RPMI8226 (cell line): Measurements from ENCODE around the gene DNAJB2.
"Not testable (repeated sequence)": the region's sequence is repeated elsewhere in the genome, so short reads cannot be mapped to it uniquely, and the experiment has no call there.

ENCODE experiments used
- DNase-seq: peaks from one replicate; pipeline ENCODE4 v3.0.0-alpha.2; 2015

The DNAJB2 gene

DNA sequence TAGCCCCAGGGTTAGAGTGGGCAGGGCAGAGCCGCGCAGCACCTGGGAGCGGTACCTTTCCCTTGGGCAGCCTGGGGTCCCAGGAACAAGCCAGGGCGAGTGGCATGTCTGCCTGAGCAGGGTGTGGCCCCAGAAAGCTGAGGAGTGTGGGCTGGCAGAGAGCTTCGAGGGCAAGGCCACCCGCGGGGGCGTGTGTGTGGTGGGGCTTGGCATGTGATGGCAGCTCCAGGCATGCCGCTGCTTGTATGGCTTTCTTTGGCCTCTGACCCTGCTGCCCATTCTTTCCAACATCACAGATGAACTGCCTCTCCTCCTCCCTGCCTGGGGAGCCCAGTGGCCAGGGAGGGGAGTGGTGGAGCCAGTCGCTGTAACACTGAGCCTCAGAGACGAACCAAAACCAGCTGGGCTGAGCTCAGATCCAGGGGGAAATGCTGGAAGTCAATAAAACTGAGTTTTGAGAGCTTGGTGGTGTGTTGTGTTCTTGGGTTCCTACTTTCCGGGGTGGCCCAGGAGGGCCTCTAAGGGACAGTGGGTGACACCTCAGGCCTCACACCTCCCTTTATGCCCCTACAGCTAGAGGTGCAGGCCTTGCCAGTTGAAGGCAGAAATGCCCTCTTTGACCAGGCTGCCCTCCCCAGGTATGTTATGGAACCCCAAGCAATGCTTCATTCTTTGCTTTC lies 7.4 kb downstream of the DNAJB2 start:
- DNase-seq, result no peak

DNA sequence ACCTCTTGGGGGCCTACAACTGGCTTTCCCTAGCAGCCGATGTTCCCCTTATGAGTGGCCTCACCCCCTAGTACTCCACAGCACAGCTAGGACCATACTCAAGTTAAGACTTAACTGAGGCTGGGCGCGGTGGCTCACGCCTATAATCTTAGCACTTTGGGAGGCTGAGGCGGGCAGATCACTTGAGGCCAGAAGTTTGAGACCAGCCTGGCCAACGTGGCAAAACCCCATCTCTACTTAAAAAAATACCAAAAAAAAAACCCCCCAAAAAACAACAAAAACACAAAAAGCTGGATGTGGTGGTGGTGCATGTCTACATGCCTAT lies 7.9 kb downstream of the DNAJB2 start:
- not testable (repeated sequence) for DNase-seq

DNA sequence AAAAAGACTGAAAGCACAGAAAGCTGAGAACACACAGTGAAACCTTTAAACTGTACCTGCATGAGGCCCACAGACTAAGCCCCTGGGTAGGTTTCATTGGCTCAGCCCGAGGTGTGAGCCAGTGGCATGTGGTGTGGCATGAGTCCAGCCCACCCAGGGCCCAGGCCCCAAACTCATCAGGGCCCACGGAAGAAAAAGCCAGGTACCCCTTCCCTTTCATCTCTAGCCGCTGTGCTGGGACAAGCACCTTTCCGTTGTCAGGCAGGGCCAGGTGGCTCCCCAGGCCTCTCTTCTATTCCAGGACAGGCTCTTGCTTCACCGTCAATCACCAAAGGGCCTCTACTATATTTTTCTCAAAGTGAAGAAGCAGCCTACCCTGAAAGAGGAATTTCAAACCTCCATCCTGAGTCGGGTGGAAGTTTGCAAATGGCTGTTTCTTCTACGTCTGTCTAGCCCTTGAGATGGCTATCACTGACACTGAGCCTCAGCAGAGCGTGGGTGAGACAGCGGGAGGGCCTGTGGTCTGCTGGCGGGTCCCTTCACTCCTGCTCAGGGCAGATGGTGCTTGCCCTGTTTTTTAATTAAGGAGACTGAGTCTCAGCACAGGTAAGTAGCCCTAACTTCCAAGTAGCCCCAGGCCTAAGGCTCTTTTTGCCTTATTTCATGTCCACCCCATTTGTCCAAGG lies 8.6 kb downstream of the DNAJB2 start:
- DNase-seq, result no peak

DNA sequence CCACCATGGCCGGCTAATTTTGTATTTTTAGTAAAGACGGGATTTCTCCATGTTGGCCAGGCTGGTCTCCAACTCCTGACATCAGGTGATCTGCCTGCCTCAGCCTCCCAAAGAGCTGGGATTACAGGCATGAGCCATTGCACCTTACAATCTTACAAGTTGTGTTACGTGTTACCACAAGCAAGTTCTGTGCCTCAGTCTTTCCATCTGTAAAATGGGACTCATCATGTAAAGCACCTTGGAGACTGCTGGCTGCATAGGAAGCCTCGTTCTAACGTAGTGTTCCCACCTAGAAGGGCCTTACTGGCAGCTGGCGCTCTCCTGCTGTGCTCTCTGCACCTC lies 10.0 kb downstream of the DNAJB2 start:
- DNase-seq, result no peak

DNA sequence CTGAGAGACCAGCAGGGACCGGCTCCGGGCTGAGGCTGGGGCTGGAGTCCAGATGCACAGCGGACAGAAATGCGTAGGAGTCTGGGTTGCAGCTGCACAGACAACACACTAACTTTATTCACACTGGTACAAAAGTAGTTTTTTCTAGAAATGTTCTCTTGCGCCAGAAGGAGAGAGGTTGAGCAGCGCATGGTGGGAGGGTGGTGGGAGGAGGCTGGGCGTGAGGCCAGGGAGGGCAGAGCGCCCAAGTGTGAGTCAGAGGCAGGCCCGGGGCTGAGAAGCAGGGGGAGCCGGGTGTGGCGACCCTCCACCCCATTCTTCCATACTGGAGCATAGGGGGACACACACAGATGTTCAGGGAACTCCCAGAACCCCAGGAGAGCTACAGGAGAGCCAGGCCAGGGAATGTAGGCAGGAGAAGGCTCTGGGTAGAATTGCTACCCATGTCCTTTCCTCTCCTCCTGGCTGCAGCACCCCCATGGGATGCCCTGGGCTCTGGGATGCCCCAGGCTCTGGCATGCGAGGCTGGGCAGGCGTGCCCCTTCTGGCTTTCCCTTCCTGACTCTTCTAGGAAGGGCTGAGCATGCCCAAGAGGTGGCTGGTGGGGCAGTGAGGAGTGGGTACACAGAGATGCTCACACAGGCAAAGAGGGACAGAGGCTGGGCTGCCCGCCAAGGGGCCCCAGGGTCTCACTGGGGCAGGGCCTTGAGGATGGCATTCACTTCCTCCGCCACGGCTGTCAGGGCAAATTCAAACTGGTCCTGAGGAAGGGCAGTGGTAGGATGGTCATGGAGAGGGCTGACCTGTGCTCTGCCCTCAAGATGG lies 10.6 kb downstream of the DNAJB2 start:
- peak; percentile 11 for DNase-seq

DNA sequence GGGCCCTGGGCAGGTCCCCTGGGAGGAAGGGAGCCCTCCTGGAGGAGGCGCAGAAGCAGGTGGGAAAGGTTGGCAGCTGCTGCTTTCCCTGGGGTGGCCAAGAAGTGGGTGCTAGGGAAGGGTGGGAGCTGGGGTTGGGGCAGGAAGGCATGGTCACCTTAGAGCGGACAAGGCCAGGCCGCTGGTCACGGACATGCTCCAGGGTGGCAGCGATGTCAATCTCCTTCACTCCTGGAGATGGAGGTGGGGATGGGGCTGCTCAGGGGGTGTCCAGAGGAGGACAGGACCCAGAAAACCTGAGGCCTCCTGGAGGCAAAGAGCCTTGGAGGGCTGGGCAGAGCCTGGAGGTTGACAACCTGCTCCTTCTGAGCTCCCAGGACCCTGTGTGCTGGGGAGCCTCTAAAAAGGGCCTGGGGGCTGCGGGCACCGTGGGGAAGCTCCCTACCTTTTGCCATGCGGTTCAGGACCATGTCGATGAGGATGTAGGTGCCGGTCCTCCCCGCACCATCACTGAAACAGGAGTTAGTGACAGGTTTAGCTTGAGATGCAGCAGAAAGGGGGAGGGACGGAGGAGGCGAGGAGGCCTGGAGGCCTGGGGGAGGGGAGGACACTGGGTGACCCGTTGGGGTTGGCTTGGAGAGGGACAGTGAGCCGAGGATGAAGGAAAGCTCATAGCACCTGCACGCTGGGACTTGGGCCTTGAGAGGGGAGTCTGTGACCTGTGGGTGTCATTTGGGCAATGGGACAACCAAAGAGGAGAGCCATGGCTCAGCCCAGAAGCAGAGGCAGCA lies 11.4 kb downstream of the DNAJB2 start:
- no peak for DNase-seq

DNA sequence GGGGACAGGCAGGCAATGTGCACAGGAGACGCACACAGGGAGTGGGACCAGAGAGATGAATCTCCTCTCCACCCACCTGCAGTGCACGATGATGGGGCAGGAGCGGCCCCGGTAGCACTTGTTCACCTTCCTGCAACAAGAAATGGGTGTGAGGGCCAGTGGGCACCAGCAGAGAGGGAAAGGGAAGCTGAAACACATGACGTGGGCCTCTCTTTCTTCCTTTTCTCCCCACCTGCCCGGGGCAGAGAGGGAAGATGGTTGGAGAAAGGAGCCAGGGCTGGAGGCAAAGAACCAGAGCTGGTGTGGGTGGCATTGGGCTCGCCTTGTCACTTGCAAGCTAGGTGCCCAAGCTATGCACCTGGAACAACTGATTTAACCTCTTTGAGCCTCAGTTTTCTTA lies 12.2 kb downstream of the DNAJB2 start:
- no peak for DNase-seq

DNA sequence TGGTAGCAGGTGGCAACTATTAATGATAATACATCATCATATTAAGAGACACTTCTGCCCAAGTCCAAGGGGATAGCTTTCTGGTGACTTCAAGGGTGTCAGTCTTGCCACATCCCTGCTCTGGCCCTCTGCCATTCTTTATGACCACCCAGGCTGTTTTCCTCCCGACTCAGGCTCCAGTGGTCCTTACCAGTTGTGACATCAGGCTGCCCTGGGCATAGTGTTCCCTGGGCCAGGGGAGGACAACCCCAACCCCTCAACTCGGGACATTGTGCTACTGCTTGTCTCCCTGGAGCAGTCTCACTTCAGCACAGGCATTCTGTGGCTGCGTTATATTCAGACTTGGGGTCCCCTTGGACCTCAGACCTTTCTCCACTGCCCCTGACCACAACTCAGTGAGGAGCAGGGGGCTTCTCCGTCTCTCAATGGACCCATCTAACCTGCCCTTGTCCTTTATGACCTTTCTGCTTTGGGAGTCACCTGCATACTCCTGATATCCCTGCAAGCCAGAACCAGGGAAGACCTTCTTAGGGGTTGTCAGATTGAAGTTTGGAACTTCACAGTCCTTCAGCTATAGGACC lies 12.8 kb downstream of the DNAJB2 start:
- no peak for DNase-seq

DNA sequence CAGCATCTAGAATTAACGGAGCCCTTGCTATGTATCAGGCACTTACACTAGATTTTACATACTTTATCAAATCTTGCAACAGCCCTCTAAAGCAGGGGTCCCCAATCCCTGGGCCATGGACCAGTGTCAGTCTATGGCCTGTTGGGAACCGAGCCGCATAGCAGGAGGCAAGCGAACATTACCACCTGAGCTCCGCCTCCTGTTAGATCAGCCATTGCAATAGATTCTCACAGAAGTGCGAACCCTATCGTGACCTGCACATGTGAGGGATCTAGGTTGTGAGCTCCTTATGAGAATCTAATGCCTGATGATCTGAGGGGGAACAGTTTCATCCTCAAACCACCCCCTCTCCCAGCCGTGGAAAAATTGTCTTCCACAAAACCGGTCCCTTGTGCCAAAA lies 13.4 kb downstream of the DNAJB2 start:
- no peak for DNase-seq

DNA sequence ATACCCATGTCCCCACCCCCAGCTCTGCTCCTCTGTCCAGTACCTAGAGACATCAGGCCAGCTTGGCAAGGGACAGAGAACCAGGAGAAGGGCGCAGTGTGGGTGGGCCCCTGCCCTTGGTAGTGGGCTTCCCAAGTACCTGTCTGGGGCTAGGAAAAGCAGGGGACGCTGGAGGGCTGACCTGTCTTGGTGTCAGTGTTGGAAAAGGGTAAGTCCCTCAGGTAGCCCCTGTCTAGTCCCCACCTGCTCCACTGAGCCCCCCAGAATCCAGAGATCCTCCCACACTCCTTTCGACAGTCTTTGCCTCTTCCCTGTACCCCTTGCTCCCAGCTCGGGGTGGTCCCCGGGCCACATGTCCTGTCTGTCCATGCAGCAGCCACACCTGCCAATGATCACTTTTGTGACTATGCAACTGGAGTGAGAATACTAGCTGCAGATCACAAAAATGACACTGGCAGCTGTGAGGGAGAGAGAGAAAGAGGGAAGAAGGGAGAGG lies 14.6 kb downstream of the DNAJB2 start:
- no peak for DNase-seq

DNA sequence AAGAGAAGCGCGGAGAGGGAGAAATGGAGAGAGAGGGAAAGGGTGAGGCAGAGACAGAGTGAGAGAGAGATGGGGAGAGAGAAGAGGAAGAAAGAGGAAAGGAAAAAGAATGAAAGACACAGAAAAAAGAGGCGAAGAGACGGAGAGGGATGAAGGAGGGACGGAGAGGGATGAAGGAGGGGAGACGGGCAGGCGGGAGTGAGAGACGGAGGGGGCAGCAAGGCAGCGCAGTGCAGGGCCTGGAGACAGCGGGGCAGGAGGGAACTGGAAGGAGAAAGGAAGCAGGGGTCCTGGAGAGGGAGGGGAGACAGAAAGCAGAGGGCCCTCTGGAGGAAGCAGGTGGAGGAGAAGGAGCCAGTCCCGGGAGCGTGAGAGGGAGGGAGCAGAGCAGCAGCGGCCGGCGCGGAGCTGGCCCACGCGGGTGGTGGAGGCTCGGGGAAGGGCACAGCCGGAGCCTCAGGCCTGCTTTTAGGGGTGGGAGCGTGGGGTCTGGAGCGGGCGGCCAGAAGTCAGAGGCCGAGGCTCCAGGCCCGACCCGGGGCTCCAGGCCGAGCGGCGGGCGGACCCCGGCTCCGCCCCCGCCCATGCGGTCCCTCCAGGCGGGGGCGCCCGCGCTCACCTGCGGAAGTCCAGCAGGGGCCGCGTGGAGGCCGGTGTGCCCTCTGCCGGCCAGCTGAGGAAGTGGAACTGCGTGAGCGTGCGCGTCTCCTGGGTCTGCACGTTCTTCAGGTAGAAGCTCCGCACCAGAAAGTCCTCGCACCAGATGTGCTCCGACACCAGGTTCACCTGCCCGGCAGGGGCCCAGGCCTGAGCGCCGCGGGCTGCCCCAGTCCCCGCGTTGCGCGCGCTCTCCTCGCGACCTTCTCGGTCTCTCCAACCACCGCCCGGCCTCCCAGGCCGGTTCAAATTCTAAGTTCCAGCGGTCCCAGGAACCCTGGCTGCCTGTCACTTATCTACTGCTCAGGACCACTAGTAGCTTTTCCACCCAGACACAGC lies 15.5 kb downstream of the DNAJB2 start:
- peak; percentile 89 for DNase-seq

DNA sequence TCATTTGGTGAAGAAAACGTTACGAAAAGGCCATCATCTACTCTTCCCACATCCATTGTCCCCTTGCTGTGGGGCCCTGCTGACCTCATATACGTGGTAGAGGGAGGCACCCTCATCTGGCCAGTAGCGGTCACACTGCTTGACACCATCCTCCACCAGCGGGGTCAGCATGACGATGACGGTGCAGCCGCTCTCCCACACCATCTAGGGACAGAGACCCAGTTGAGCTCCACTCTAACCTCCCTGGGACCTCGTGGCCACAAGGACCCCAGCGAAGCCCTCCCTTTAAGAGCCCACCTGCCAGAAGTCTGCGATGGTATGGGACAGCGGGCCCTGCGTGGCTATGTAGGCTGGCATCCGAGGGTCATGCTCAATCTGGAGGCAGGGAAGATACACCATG lies 17.0 kb downstream of the DNAJB2 start:
- no peak for DNase-seq

DNA sequence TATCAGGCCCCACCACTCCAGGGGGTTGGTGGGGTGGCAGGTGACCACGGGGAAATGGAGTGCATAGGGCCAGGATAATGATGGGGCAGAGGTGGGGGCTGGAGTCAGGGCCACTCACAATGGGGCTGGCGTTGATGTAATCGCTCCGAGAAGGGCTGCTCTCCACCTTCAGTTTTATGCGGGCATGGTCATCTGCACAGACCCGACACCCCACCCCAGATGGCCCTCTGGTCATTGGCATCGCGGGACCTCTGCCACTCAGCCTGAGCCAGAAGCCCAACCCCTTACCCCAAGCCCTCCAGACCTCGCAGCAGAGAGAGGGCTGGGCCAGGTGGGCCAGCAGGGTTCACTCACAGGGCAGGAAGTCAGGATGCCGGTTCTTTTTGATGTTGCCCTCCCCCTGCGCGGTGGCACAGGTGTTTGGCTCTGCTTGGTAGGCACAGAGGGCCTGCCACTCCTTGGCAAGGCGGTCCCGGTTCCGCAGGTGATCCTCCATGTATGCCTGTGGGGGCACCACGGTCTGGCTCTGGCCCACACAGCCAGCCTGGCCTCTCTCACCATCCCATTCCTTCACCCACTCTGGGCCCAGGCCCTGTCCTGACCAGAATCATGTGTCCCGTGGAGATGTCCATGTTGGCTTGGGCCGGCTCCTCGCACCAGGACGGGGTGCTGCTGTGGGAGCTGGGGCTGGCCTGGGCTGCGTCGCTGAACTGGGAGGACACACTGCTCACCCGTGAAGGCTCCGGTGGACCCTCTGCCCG lies 17.6 kb downstream of the DNAJB2 start:
- DNase-seq, result peak; percentile 35

DNA sequence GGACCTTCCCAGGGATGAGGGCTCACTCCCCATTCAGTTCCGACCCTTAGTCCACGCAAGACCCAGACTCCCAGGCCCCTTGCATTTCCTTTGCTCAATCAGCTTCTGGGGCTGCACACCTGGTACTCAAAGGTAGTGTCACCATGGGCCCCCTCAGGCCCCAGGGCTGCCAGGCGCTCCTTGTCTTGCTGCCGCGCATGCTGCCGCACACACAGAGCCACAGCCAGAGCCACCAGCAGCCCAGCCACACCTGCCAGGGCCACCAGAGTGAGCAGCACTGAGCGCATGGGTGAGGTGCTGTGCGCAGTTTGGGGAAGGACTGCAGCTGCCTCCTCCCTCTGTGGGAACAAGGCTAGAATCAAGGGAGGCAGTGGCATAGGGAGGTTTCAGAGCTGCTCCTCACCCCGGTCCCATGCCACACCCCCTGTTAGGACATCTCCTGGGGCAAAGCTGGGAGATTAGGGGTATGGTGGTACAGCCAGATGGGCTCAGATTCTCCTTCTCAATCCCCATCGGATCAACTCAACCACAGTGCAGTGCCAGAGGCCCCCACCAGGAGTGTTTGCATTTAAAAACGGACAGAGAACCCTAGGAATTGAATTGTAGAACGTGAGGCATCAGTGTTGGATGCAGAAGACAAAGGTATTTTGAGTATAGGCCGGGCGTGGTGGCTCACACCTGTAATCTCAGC lies 18.7 kb downstream of the DNAJB2 start:
- no peak for DNase-seq

DNA sequence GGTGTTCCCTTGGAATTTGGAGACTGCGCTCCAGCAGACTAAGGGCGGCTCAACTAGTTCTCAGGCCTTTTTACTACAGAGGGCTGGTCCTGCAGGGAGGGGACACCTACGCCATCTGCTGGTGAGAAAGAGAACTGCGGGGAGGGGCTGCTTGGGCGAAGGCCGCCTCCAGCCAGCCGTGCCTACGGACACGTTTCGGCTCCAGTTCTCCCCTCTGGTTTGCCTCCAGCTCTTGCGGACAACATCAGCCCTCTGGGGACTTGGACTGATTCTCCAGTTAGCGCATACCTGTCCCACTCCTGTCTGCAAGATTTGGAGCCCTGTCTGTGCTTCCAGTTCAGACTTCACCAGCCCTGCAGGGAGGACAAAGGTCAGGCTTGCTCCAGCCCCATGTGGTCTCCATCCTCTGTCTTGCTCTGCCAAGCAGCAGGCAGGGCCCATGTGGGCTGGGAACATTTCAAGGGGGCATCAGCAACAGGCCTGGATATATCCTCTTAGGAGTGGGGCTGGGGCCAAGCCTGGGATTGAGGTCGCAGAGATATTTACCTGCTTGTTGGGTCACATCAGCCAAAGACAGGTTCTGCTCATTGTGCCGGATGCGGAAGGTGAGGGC lies 19.7 kb downstream of the DNAJB2 start:
- peak; percentile 71 for DNase-seq

DNA sequence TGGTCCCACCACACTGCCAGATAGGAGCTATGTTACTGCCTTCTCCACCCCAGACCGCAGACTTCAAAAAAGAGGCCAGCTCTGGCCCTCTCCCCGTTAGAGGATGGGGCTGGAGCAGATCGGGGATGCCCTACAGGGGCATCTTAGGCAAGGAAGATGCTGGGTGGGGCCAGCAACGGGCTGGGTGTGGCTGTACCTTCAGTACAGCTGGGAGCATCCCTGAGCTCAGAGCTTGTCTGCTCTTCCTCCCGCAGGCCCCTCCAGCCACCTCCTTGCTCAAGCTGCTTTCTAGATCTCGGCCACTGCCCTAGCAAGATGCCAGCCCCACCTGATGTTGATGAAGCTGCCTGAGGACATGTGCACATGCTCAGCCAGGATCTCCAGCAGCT lies 20.2 kb downstream of the DNAJB2 start:
- DNase-seq, result no peak

DNA sequence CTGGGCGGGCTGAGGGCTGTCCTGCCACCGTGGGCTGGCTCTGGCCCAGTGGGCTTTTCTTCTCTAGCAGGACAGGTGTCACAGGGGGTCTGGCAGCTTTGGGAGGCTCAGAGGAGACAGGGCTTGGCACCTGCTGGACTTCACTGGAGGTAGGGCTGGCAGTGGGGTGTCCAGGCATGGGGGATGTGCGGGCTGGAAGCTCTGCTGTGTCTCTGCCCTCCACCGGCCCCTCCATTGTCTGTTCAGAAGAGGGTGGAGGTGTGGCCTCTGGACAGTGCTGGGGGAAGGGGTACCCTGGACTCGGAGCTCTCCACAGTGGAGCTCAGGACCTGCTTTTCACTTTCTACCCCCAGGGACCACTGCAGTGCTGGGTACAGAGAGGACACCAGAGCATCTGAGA lies 20.9 kb downstream of the DNAJB2 start:
- DNase-seq, result no peak

DNA sequence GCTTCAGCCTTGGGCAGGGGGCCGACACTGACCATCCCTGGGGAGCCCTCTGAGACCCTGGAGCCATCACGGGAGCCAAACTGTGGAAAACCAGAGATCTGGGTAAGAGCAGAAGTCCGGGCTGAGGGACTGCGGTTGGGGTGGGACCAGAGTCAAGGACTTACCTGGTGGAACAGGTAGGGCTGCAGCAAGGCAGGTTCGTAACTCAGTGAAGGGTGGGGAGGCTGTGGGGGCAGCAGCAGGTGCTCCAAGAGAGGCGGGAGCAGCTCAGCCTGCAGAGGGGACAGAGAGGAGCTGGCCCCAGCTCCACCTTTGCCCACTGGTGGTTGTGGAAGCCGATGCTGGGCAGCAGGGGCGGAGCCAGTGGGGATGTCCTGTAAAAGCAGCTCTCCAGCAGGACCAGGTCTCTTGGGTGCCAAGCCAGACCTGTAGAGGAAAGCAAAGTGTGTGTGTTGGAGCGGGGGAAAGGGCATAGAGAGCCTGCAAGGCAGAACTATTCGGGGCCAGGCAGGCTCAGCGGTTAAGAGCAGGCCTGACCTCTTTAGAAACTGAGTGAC lies 23.3 kb downstream of the DNAJB2 start:
- no peak for DNase-seq

DNA sequence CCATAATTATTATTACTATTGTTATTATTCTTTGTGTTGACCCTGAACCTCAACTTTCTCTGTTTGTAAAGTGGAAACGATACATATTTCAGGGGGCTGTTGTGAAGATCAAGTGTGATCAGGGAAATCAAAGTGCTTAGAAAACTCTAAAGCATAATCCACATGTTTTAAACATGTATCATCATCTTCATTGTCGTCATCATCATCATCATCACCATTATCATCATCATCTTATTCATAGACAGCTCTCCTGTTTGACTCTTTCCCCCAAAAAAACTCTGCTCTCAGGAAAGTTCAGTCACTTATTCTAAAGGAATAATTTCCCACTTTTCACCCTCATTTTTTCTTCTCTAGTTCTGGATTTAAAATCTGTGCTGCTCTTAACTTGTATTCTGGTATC lies 25.1 kb downstream of the DNAJB2 start:
- DNase-seq, result no peak
